Measurements from ENCODE around the gene SHC3.

Gene SHC3

GRCh38 chr9:89215342-89215741 is 36.7 kb upstream of the SHC3 start:
- no peak for TF ChIP-seq SIN3A (IDR thresholded peaks at IDR 0.05; ENCODE audit: borderline replicate concordance, insufficient read depth, low read length)
- TF ChIP-seq REST (IDR thresholded peaks at IDR 0.05; ENCODE audit: insufficient read depth in 1 of 2, low read depth in 2 of 2, low read length in 2 of 2), result no peak
- TF ChIP-seq POLR2AphosphoS5 (IDR thresholded peaks at IDR 0.05; ENCODE audit: low read depth, low read length), result no peak
- no peak for TF ChIP-seq TAF1 (IDR thresholded peaks at IDR 0.05; ENCODE audit: borderline replicate concordance, insufficient read depth, low read length)
- no peak for TF ChIP-seq FOXP2 (optimal IDR thresholded peaks at IDR 0.05; ENCODE audit: borderline replicate concordance, extremely low read depth, extremely low read length, insufficient read depth)

GRCh38 chr9:89213396-89213880 is 34.8 kb upstream of the SHC3 start:
- no peak for TF ChIP-seq TAF1 (IDR thresholded peaks at IDR 0.05; ENCODE audit: borderline replicate concordance, insufficient read depth, low read length)
- no peak for TF ChIP-seq SIN3A (IDR thresholded peaks at IDR 0.05; ENCODE audit: borderline replicate concordance, insufficient read depth, low read length)
- TF ChIP-seq POLR2AphosphoS5 (IDR thresholded peaks at IDR 0.05; ENCODE audit: low read depth, low read length), result no peak
- TF ChIP-seq FOXP2 (optimal IDR thresholded peaks at IDR 0.05; ENCODE audit: borderline replicate concordance, extremely low read depth, extremely low read length, insufficient read depth), result no peak
- TF ChIP-seq REST (IDR thresholded peaks at IDR 0.05; ENCODE audit: insufficient read depth in 1 of 2, low read depth in 2 of 2, low read length in 2 of 2), result no peak

GRCh38 chr9:89212171-89212570 is 33.6 kb upstream of the SHC3 start:
- TF ChIP-seq REST (IDR thresholded peaks at IDR 0.05; ENCODE audit: insufficient read depth in 1 of 2, low read depth in 2 of 2, low read length in 2 of 2) (no peak), FOXP2 (optimal IDR thresholded peaks at IDR 0.05; ENCODE audit: borderline replicate concordance, extremely low read depth, extremely low read length, insufficient read depth) (no peak)

- no peak for TF ChIP-seq TAF1 (IDR thresholded peaks at IDR 0.05; ENCODE audit: borderline replicate concordance, insufficient read depth, low read length)
- no peak for TF ChIP-seq FOXP2 (optimal IDR thresholded peaks at IDR 0.05; ENCODE audit: borderline replicate concordance, extremely low read depth, extremely low read length, insufficient read depth)
- no peak for TF ChIP-seq REST (IDR thresholded peaks at IDR 0.05; ENCODE audit: insufficient read depth in 1 of 2, low read depth in 2 of 2, low read length in 2 of 2)
- no peak for TF ChIP-seq SIN3A (IDR thresholded peaks at IDR 0.05; ENCODE audit: borderline replicate concordance, insufficient read depth, low read length)
- TF ChIP-seq POLR2AphosphoS5 (IDR thresholded peaks at IDR 0.05; ENCODE audit: low read depth, low read length), result no peak
Observed at GRCh38 chr9:89207026-89207425, 28.4 kb upstream of the SHC3 start.

GRCh38 chr9:89204801-89205200 is 26.2 kb upstream of the SHC3 start:
- TF ChIP-seq TAF1 (IDR thresholded peaks at IDR 0.05; ENCODE audit: borderline replicate concordance, insufficient read depth, low read length), result no peak
- no peak for TF ChIP-seq SIN3A (IDR thresholded peaks at IDR 0.05; ENCODE audit: borderline replicate concordance, insufficient read depth, low read length)
- no peak for TF ChIP-seq POLR2AphosphoS5 (IDR thresholded peaks at IDR 0.05; ENCODE audit: low read depth, low read length)
- no peak for TF ChIP-seq REST (IDR thresholded peaks at IDR 0.05; ENCODE audit: insufficient read depth in 1 of 2, low read depth in 2 of 2, low read length in 2 of 2)
- TF ChIP-seq FOXP2 (optimal IDR thresholded peaks at IDR 0.05; ENCODE audit: borderline replicate concordance, extremely low read depth, extremely low read length, insufficient read depth), result no peak
